SK-N-SH (cell line): ENCODE data around the gene MCTP2.

Experiments used
- EZH2phosphoT487 ChIP-seq: fragments of 200-600 bp; sonication (generic); IDR thresholded peaks from 2 replicates; pipeline ENCODE4 v1.6.1; 2017; ENCODE audit warnings: low read depth, mixed run types, mild to moderate bottlenecking, antibody characterized with exemption, moderate library complexity, borderline replicate concordance
- FOXM1 ChIP-seq: IDR thresholded peaks from 2 replicates; pipeline ENCODE4 v1.4.0; 2012; ENCODE audit warnings: low read depth, mild to moderate bottlenecking
- POLR2AphosphoS5 ChIP-seq: IDR thresholded peaks from 2 replicates; pipeline ENCODE4 v1.6.1; 2012; ENCODE audit warnings: low read depth, low read length

- TF ChIP-seq EZH2phosphoT487 (no peak), POLR2AphosphoS5 (no peak), FOXM1 (no peak)
These were observed 34.6 kb downstream of the MCTP2 start for GRCh38 chr15:94265982-94266381.
